Measurements from ENCODE around the gene BRINP3.

- no peak for TF ChIP-seq CTCF (IDR thresholded peaks at IDR 0.05; ENCODE audit: poor library complexity, severe bottlenecking)
- TF ChIP-seq EZH2 (IDR thresholded peaks at IDR 0.05; ENCODE audit: borderline replicate concordance, insufficient read depth, low read length, poor library complexity, severe bottlenecking) = no peak
- TF ChIP-seq POLR2AphosphoS5 (IDR thresholded peaks at IDR 0.05) = no peak
- no peak for TF ChIP-seq REST (IDR thresholded peaks at IDR 0.05; ENCODE audit: borderline replicate concordance)
- TF ChIP-seq RAD21 (conservative IDR thresholded peaks at IDR 0.05) = no peak
- TF ChIP-seq EP300 (conservative IDR thresholded peaks at IDR 0.05; ENCODE audit: poor library complexity, severe bottlenecking) = no peak
- no peak for TF ChIP-seq TAF1 (IDR thresholded peaks at IDR 0.05; ENCODE audit: low read depth)
- no peak for TF ChIP-seq MXI1 (conservative IDR thresholded peaks at IDR 0.05; ENCODE audit: poor library complexity, severe bottlenecking)
- no peak for TF ChIP-seq SMC3 (conservative IDR thresholded peaks at IDR 0.05; ENCODE audit: poor library complexity)
Measured at GRCh38 chr1:190507357-190507756, 29.7 kb upstream of the BRINP3 start.
